Skeletal muscle tissue (tissue), 5 donors: ENCODE data around the gene CDH23. TPM values are rescaled to one million over a fixed set of nuclear protein-coding genes. Genes with fewer than 3 reads are reported as not detected.

Experiments used
- H3K27ac ChIP-seq: one replicate; pipeline ENCODE4 v1.7.0; 2013; ENCODE audit warnings: mild to moderate bottlenecking, low read depth, low read length, inconsistent platforms
- H3K27me3 ChIP-seq, 3 donors: one replicate each; pipeline ENCODE4 v1.7.0; 2013; ENCODE audit warnings: low read length in 3 of 3; ENCODE audit not compliant: control insufficient read depth in 3 of 3, insufficient read depth in 3 of 3
- H3K36me3 ChIP-seq, 3 donors: one replicate each; pipeline ENCODE4 v1.7.0; 2013; ENCODE audit warnings: low read length in 3 of 3; ENCODE audit not compliant: control insufficient read depth in 3 of 3, insufficient read depth in 3 of 3
- H3K4me1 ChIP-seq, 3 donors: one replicate each; pipeline ENCODE4 v1.7.0; 2013; ENCODE audit warnings: low read length in 3 of 3, mild to moderate bottlenecking in 3 of 3; ENCODE audit not compliant: control insufficient read depth in 3 of 3, insufficient read depth in 3 of 3
- H3K4me3 ChIP-seq, 3 donors: one replicate each; pipeline ENCODE4 v1.7.0; 2013; ENCODE audit warnings: low read length in 3 of 3
- H3K9ac ChIP-seq, 3 donors: one replicate each; pipeline ENCODE4 v1.7.0; 2013; ENCODE audit warnings: low read length in 3 of 3, mild to moderate bottlenecking in 3 of 3, moderate library complexity in 2 of 3, low read depth in 1 of 3
- H3K9me3 ChIP-seq, 3 donors: one replicate each; pipeline ENCODE4 v1.7.0; 2013; ENCODE audit warnings: low read length in 3 of 3; ENCODE audit not compliant: control insufficient read depth in 3 of 3
- small RNA-seq: library from RNA; depleted of rRNA; stranded (forward); fragments of <200 nt; gene quantifications from one replicate; pipeline ENCODE3, GENCODE V24; 2014
- total RNA-seq: library from RNA; depleted of rRNA; stranded (reverse); fragments of >200 nt; gene quantifications from one replicate; pipeline ENCODE4 v1.2.3, GENCODE V29; 2014
- donor health status: Osteomylitis.

The CDH23 gene
- total RNA-seq, 1 donor from 2014 or later, result 3.7 TPM

GRCh38 chr10:71864911-71865361 lies 468.2 kb downstream of the CDH23 start:
- Histone ChIP-seq H3K27ac (no peak overlapping the region), H3K4me1 (peaks cover 17 to 35% (median 24%) of the 10 kb centered on the region in 3 donors)

More at GRCh38 chr10:71864911-71865361, 468.2 kb downstream of the CDH23 start:
- H3K9me3 ChIP-seq, result no peaks in the 10 kb centered on the region
- no peaks in the 10 kb centered on the region for H3K36me3 ChIP-seq
- no peak overlapping the region for H3K4me3 ChIP-seq
- H3K27me3 ChIP-seq, result no peaks in the 10 kb centered on the region
- peak overlapping the region in 1 of 3 donors; percentile 3 for H3K9ac ChIP-seq

Small RNA genes lying within 50 kb of the gene (small RNA-seq; reads per million reads assigned to genes)
- gene MIR7152 (not detected), gene RNU7-38P (not detected)

Other genes starting within 250 kb of the CDH23 start
- gene UNC5B, start 184.3 kb upstream of the CDH23 start, total RNA-seq, result 6.3 TPM
- gene SLC29A3, start 77.7 kb upstream of the CDH23 start, total RNA-seq, result 1.0 TPM